ENCODE measurements around the gene ESR2. TPM values are rescaled to one million over a fixed set of nuclear protein-coding genes. Genes with fewer than 3 reads are reported as not detected.
"Not testable (repeated sequence)": the region's sequence is repeated elsewhere in the genome, so short reads cannot be mapped to it uniquely, and the experiment has no call there.

The ESR2 gene
- total RNA-seq, 2 donors from 2014 or later, result not detected

GRCh38 chr14:64329149-64329548 is 35.0 kb upstream of the ESR2 start:
- 77 to 80% methylated on average over 3 of the region's 3 CpGs for WGBS, 2 donors
- intact Hi-C loops (cut with DNase I), result no loop called here
- H3K4me3 ChIP-seq, result no peak overlapping the region

GRCh38 chr14:64326502-64326901 is 32.3 kb upstream of the ESR2 start:
- Histone ChIP-seq H3K36me3 (replicated peaks in 1 of 2; ENCODE audit: insufficient read depth in 1 of 2, low read depth in 2 of 2) (no peaks in the 10 kb centered on the region), H3K4me1 (no peaks in the 10 kb centered on the region), H3K27me3 (no peaks in the 10 kb centered on the region), H3K9me3 (no peaks in the 10 kb centered on the region), H3K27ac (no peak overlapping the region), H3K4me3 (no peak overlapping the region)
- 86 to 88% methylated on average over 2 of the region's 2 CpGs for WGBS, 2 donors
- DNase-seq (no peak), ATAC-seq (no peak)
- TF ChIP-seq POLR2A (IDR thresholded peaks at IDR 0.05) (no peak), CTCF (IDR thresholded peaks at IDR 0.05) (no peak)
- intact Hi-C loops (cut with DNase I), result no loop called here

More at GRCh38 chr14:64329149-64329548, 35.0 kb upstream of the ESR2 start:
- H3K4me1 ChIP-seq, result no peaks in the 10 kb centered on the region
- ATAC-seq (no peak), DNase-seq (no peak)
- no peaks in the 10 kb centered on the region for H3K27me3 ChIP-seq
- H3K9me3 ChIP-seq, result no peaks in the 10 kb centered on the region
- TF ChIP-seq CTCF (IDR thresholded peaks at IDR 0.05) (no peak), POLR2A (IDR thresholded peaks at IDR 0.05) (no peak)
- H3K36me3 ChIP-seq (replicated peaks in 1 of 2; ENCODE audit: insufficient read depth in 1 of 2, low read depth in 2 of 2), result no peaks in the 10 kb centered on the region
- H3K27ac ChIP-seq, result no peak overlapping the region

- TF ChIP-seq CTCF (IDR thresholded peaks at IDR 0.05) (no peak), POLR2A (IDR thresholded peaks at IDR 0.05) (no peak)
- 73 to 82% methylated on average over 1 of the region's 1 CpG for WGBS, 2 donors
- no peak for ATAC-seq
- no peaks in the 10 kb centered on the region for H3K36me3 ChIP-seq (replicated peaks in 1 of 2; ENCODE audit: insufficient read depth in 1 of 2, low read depth in 2 of 2)
- no peak overlapping the region for H3K27ac ChIP-seq
- H3K27me3 ChIP-seq, result no peaks in the 10 kb centered on the region
- H3K4me1 ChIP-seq, result no peaks in the 10 kb centered on the region
- H3K9me3 ChIP-seq, result no peaks in the 10 kb centered on the region
- intact Hi-C loops (cut with DNase I), result no loop called here
- no peak overlapping the region for H3K4me3 ChIP-seq
- DNase-seq, result no peak
Measured at GRCh38 chr14:64324895-64325294, 30.7 kb upstream of the ESR2 start.

- DNase-seq (no peak), ATAC-seq (no peak)
- Histone ChIP-seq H3K27me3 (no peaks in the 10 kb centered on the region), H3K9me3 (no peaks in the 10 kb centered on the region), H3K36me3 (replicated peaks in 1 of 2; ENCODE audit: insufficient read depth in 1 of 2, low read depth in 2 of 2) (no peaks in the 10 kb centered on the region), H3K4me3 (no peak overlapping the region), H3K4me1 (no peaks in the 10 kb centered on the region), H3K27ac (no peak overlapping the region)
- WGBS, 2 donors, result 50 to 56% methylated on average over 1 of the region's 1 CpG
- intact Hi-C loops (cut with DNase I), result no loop called here
- TF ChIP-seq CTCF (IDR thresholded peaks at IDR 0.05) (no peak), POLR2A (IDR thresholded peaks at IDR 0.05) (no peak)
Measured at GRCh38 chr14:64324461-64324860, 30.3 kb upstream of the ESR2 start.

- H3K9me3 ChIP-seq; intact Hi-C loops (cut with DNase I); ATAC-seq; H3K27ac ChIP-seq; H3K4me3 ChIP-seq; DNase-seq; H3K4me1 ChIP-seq; H3K27me3 ChIP-seq; H3K36me3 ChIP-seq (replicated peaks in 1 of 2; ENCODE audit: insufficient read depth in 1 of 2, low read depth in 2 of 2): not testable (repeated sequence)
- WGBS, 2 donors, result 72 to 80% methylated on average over 5 of the region's 5 CpGs
Measured at GRCh38 chr14:64320362-64320761, 26.2 kb upstream of the ESR2 start.

- H3K4me3 ChIP-seq; H3K4me1 ChIP-seq; H3K27ac ChIP-seq; H3K9me3 ChIP-seq; H3K27me3 ChIP-seq; DNase-seq; H3K36me3 ChIP-seq (replicated peaks in 1 of 2; ENCODE audit: insufficient read depth in 1 of 2, low read depth in 2 of 2); ATAC-seq; intact Hi-C loops (cut with DNase I): not testable (repeated sequence)
- 80 to 87% methylated on average over 1 of the region's 1 CpG for WGBS, 2 donors
Measured at GRCh38 chr14:64318695-64319094, 24.5 kb upstream of the ESR2 start.

All from body of pancreas (tissue), 4 donors.